COLO668 (cell line): ENCODE results near the gene SIPA1L3.

Experiments used
- DNase-seq: peaks from one replicate; lab custom pipeline; 2025; ENCODE audit not compliant: unreplicated experiment; lab: John Stamatoyannopoulos, UW

The SIPA1L3 gene

GRCh38 chr19:37972803-37973202 lies 65.8 kb downstream of the SIPA1L3 start:
- no peak for DNase-seq

GRCh38 chr19:37973666-37974065 lies 66.7 kb downstream of the SIPA1L3 start:
- DNase-seq, result no peak

GRCh38 chr19:37975071-37975470 lies 68.1 kb downstream of the SIPA1L3 start:
- DNase-seq, result no peak

GRCh38 chr19:37975596-37976515 lies 68.8 kb downstream of the SIPA1L3 start:
- DNase-seq, result no peak

GRCh38 chr19:37977391-37977790 lies 70.4 kb downstream of the SIPA1L3 start:
- no peak for DNase-seq

- DNase-seq, result no peak
Measured at GRCh38 chr19:37977992-37978391, 71.0 kb downstream of the SIPA1L3 start.

GRCh38 chr19:37979547-37980082 lies 72.6 kb downstream of the SIPA1L3 start:
- DNase-seq, result peak; percentile 72

- no peak for DNase-seq
Measured at GRCh38 chr19:37980419-37981170, 73.6 kb downstream of the SIPA1L3 start.

GRCh38 chr19:37981785-37982475 lies 74.9 kb downstream of the SIPA1L3 start:
- no peak for DNase-seq

GRCh38 chr19:37982655-37983054 lies 75.6 kb downstream of the SIPA1L3 start:
- DNase-seq, result no peak

- DNase-seq, result no peak
Measured at GRCh38 chr19:37983153-37983552, 76.1 kb downstream of the SIPA1L3 start.

- no peak for DNase-seq
Measured at GRCh38 chr19:37983916-37984315, 76.9 kb downstream of the SIPA1L3 start.

GRCh38 chr19:37986048-37986750 lies 79.2 kb downstream of the SIPA1L3 start:
- no peak for DNase-seq

- peak; percentile 11 for DNase-seq
Measured at GRCh38 chr19:37987356-37988332, 80.6 kb downstream of the SIPA1L3 start.

GRCh38 chr19:37988758-37989635 lies 82.0 kb downstream of the SIPA1L3 start:
- no peak for DNase-seq

GRCh38 chr19:37989855-37990254 lies 82.8 kb downstream of the SIPA1L3 start:
- DNase-seq, result no peak

GRCh38 chr19:37990362-37990761 lies 83.4 kb downstream of the SIPA1L3 start:
- no peak for DNase-seq

GRCh38 chr19:37991176-37991835 lies 84.3 kb downstream of the SIPA1L3 start:
- no peak for DNase-seq
